ENCODE data around the gene NLGN1. TPM values are rescaled to one million over a fixed set of nuclear protein-coding genes. Genes with fewer than 3 reads are reported as not detected.

The NLGN1 gene
- total and polyA plus RNA-seq, 9 of the 15 experiments (the other 6 are each of a cell fraction or from before 2014, with no cell fraction given) = under 0.01 to 0.01 TPM; not detected in 7

GRCh38 chr3:174125267-174125824 lies 727.8 kb downstream of the NLGN1 start:
- Histone ChIP-seq H4K20me1 (replicated peaks; ENCODE audit: control insufficient read depth, insufficient read depth, low read length) (no peaks in the 10 kb centered on the region), H3K4me3 (no peak overlapping the region), H2AFZ (ENCODE audit: low read depth, low read length) (no peak overlapping the region), H3K79me2 (ENCODE audit: control insufficient read depth, insufficient read depth, low read length) (no peaks in the 10 kb centered on the region), H3K4me2 (ENCODE audit: insufficient read depth, low read length) (no peak overlapping the region), H3K27ac (ENCODE audit: extremely low read depth, low read depth, low read length) (no peak overlapping the region), H3K9me1 (ENCODE audit: control insufficient read depth, insufficient read depth, low read length) (no peaks in the 10 kb centered on the region), H3K9ac (ENCODE audit: insufficient read depth in 1 of 2, low read depth in 2 of 2, low read length in 2 of 2) (no peak overlapping the region), H3K27me3 (ENCODE audit: control insufficient read depth in 2 of 2, insufficient read depth in 2 of 2, low read length in 2 of 2) (no peaks in the 10 kb centered on the region), H3K9me3 (replicated peaks; ENCODE audit: control insufficient read depth, insufficient read depth, low read depth, low read length) (no peaks in the 10 kb centered on the region), H3K36me3 (ENCODE audit: control insufficient read depth, insufficient read depth, low read length) (no peaks in the 10 kb centered on the region), H3K4me1 (replicated peaks in 1 of 2; ENCODE audit: control insufficient read depth in 2 of 2, insufficient read depth in 2 of 2, low read length in 2 of 2) (no peaks in the 10 kb centered on the region)
- TF ChIP-seq MAZ (CRISPR knock-in tag; conservative IDR thresholded peaks at IDR 0.05 in 1 of 2, IDR thresholded peaks at IDR 0.05 in 1 of 2) (no peak), MXI1 (IDR thresholded peaks at IDR 0.05; ENCODE audit: low read depth, low read length) (no peak), TAL1 (IDR thresholded peaks at IDR 0.05) (no peak), TSC22D4 (tag; IDR thresholded peaks at IDR 0.05) (no peak), SRSF9 (IDR thresholded peaks at IDR 0.05; ENCODE audit: borderline replicate concordance, low read depth, low read length) (no peak), TCF15 (CRISPR knock-in tag; IDR thresholded peaks at IDR 0.05) (no peak)
- intact Hi-C loops (cut with micrococcal nuclease) = no loop called here
- FAIRE-seq = no peak
- ChIA-PET CTCF (ENCODE audit: low intra/inter-chr PET ratio) (no interaction called here), POLR2A (no interaction called here)
- DNase-seq (ENCODE audit: extremely low read depth in 1 of 4, low spot score in 3 of 4) = peak in 1 of 4 experiments; percentile 4
- BruUV-seq (replicated peaks) = no TSS peak
- 9% methylated on average over 2 of the region's 2 CpGs for WGBS (ENCODE audit: insufficient coverage, low coverage, missing lambda C conversion rate)
- in situ Hi-C loops (cut with MboI) = no loop called here
- no peak for ATAC-seq
